Retinal pigment epithelial cell (primary cell): ENCODE measurements around the gene CRYBG1.

Experiments
- DNase-seq: peaks from one replicate; pipeline ENCODE4 v3.0.0-alpha.2; 2010; ENCODE audit warnings: low read depth
- H3K4me3 ChIP-seq: 2 replicates; pipeline ENCODE4 v1.5.1; 2011; ENCODE audit warnings: mild to moderate bottlenecking, low read length, control low read depth, moderate library complexity
- TF ChIP-seq, protein P1 (sequence below): conservative IDR thresholded peaks from 2 replicates; pipeline ENCODE4 v1.5.1; 2011; ENCODE audit warnings: low read depth, low read length, control low read depth, inconsistent platforms

The CRYBG1 gene

DNA sequence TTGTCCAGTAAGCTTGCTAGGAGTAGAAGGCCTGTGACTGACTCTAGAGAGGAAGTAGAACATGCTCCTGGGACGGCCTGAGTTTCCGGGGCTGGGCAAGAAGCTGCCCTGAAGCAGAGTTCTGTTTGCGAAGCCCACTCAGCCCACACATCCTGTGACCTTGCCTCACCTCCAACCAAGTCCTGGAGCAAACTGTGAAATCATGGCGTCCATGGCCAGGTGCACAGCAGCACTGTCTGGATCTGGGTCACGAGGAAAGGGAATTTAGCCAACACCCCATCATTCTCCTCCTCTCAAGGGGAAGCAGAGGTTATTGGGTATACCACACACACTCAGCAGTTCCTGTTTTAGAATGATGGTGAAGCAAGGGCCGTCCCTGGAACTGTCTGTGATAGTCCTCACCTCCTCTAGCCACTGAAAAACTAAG lies 87.5 kb downstream of the CRYBG1 start:
- no peak for DNase-seq
- H3K4me3 ChIP-seq, result no peak overlapping the region
- TF ChIP-seq, protein P1, sequence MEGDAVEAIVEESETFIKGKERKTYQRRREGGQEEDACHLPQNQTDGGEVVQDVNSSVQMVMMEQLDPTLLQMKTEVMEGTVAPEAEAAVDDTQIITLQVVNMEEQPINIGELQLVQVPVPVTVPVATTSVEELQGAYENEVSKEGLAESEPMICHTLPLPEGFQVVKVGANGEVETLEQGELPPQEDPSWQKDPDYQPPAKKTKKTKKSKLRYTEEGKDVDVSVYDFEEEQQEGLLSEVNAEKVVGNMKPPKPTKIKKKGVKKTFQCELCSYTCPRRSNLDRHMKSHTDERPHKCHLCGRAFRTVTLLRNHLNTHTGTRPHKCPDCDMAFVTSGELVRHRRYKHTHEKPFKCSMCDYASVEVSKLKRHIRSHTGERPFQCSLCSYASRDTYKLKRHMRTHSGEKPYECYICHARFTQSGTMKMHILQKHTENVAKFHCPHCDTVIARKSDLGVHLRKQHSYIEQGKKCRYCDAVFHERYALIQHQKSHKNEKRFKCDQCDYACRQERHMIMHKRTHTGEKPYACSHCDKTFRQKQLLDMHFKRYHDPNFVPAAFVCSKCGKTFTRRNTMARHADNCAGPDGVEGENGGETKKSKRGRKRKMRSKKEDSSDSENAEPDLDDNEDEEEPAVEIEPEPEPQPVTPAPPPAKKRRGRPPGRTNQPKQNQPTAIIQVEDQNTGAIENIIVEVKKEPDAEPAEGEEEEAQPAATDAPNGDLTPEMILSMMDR, result no peak

DNA sequence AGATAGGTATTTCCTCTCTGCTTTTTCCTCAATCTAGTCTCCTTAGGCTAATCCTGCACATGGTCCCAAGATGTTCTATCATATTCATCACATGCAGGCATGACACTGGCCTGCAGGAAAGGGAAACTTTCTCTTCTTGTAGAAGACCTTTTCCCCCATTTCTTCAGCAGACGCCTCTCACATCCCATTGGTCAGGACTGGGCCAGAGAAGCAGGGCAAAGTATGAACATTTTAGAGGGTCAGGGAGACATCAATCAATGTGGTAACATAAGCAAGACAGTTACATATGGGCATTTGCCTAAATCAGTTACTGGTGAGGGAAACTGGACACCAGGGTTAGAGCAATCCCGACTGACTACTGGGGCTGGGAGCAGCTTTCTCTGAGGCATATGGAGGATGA lies 90.1 kb downstream of the CRYBG1 start:
- DNase-seq, result no peak
- no peak overlapping the region for H3K4me3 ChIP-seq
- TF ChIP-seq, protein P1, result no peak

DNA sequence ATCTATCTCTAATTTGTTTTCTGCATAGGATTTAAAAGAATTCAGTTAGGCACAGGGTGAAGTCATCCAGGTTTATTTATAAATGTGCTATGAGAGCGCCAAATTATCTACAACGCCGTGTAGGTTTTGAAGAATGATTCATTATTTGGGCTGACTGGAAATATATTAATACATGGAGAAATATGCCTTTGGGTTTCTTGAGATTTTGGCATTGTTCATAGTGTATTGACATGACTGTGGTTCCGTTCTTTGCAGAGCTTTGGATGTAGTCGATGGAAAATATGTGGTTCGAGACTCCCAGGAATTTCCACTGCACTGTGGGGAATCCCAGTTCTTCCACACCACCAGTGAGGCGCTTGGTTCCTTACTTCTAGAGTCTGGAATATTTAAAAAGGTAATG lies 90.9 kb downstream of the CRYBG1 start:
- DNase-seq, result no peak
- no peak overlapping the region for H3K4me3 ChIP-seq
- TF ChIP-seq, protein P1, result no peak

DNA sequence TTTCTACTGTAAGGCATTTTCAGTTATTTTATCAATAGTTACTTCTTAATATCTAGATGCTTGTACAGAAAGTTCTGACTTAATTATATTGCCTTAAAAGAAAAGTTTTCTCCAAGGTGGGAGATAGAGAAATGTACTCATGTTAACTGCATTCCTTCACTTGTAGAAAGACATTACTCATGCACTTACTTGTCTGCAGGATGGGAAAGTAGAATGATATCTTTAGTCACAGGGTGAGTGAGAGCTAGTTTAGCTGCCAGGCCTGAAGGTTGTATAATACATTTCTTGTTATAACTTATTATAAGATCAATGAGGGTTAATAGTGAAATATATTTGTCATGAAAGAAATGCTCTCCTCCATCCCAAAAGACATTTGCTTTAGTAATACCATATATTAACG lies 92.1 kb downstream of the CRYBG1 start:
- TF ChIP-seq, protein P1, result no peak
- no peak for DNase-seq
- no peak overlapping the region for H3K4me3 ChIP-seq

DNA sequence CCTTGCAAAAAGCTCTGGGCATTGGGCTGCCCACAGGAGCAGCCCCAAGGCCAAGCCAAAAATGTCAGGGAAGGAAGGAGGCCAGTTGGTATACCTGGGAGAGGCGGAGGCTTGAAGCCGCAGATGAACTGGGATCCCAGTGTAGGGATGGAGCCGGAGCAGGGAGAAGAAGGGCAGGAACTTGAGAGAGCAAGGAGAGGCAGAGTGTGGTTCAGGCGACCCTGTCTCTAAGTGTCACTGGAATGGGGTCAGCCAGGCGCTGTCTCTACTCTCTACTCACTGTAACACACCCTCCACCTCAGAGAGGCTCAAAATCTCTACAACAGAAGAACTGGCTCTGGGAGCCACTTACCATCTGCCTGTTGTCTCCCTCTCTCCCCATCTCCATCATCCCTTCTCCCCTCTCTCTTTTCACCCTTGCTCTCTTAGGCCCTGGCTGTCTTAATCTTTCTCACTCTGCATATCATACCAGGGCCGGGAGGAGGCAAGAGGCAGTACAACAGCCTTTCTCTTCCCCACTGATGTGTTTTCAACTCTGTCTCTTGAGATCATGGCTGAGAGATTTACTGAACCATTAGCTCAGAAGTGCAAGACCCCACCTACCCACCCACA lies 93.3 kb downstream of the CRYBG1 start:
- TF ChIP-seq, protein P1, result no peak
- no peak overlapping the region for H3K4me3 ChIP-seq
- DNase-seq, result no peak

DNA sequence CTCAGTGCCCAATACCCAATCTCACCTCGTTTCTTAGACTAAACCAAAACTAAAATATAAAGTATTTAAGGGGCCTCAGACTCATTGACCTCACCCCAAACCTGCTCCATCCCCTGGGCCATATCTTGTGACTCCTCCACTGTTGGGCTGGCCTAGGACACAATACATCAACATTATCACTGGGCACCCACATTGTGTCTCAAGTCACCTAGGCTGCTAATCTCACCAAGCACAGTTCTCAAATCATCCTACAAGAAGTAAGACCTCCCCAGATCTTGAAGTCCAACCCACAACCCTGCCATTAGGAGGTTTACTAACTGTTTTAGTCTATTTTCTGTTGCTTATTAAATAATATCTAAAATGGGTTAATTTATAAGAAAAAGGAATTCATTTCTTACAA lies 96.2 kb downstream of the CRYBG1 start:
- TF ChIP-seq, protein P1, result no peak
- H3K4me3 ChIP-seq, result no peak overlapping the region
- DNase-seq, result no peak
